Heart left ventricle (tissue), 16 donors: ENCODE measurements around the gene NVL. TPM values are rescaled to one million over a fixed set of nuclear protein-coding genes. Genes with fewer than 3 reads are reported as not detected.
A peak's percentile ranks its signal among the peaks of the same experiment; 100 is the strongest.

Experiments
- ATAC-seq, 4 donors: fragments of 200-7000 bp; cut with Tn5 transposase; one replicate each; pipeline ENCODE4 v1.9.1; 2020 to 2022; ENCODE audit warnings: moderate library complexity in 4 of 4, mild to moderate bottlenecking in 3 of 4, moderate number of reproducible peaks in 1 of 4
- DNase-seq, 5 donors: peaks; one replicate each; pipeline ENCODE4 v3.0.0-alpha.2; 2020
- H3K27ac ChIP-seq, 12 donors: fragments of 200-600 bp; sonication (generic) in 4 of 12; one replicate each; pipeline versions ENCODE4 v1.5.0 to v1.8.0; 2016 to 2022; ENCODE audit warnings: mild to moderate bottlenecking in 2 of 12
- H3K27me3 ChIP-seq, 9 donors: fragments of 200-600 bp; sonication (generic) in 2 of 9; one replicate each; pipeline versions ENCODE4 v1.5.1 to v1.8.0; 2016 to 2022; ENCODE audit warnings: mild to moderate bottlenecking in 3 of 9
- H3K36me3 ChIP-seq, 9 donors: fragments of 200-600 bp; sonication (generic) in 2 of 9; one replicate each; pipeline versions ENCODE4 v1.5.0 to v1.8.0; 2018 to 2022; ENCODE audit warnings: mild to moderate bottlenecking in 2 of 9
- H3K4me1 ChIP-seq, 12 donors: fragments of 200-600 bp; sonication (generic) in 4 of 12; one replicate each; pipeline versions ENCODE4 v1.5.0 to v1.8.0; 2016 to 2022; ENCODE audit warnings: mild to moderate bottlenecking in 3 of 12
- H3K4me3 ChIP-seq, 12 donors: fragments of 200-600 bp; sonication (generic) in 4 of 12; one replicate each; pipeline versions ENCODE4 v1.5.0 to v1.8.0; 2017 to 2022; ENCODE audit warnings: mild to moderate bottlenecking in 9 of 12, moderate library complexity in 4 of 12
- H3K9me3 ChIP-seq, 12 donors: fragments of 200-600 bp; sonication (generic) in 4 of 12; one replicate each; pipeline versions ENCODE4 v1.5.0 to v1.8.0; 2016 to 2022; ENCODE audit warnings: mild to moderate bottlenecking in 1 of 12
- POLR2A ChIP-seq, 2 donors: fragments of 450-650 bp; IDR thresholded peaks; one replicate each; pipeline ENCODE4 v1.6.1; 2017; ENCODE audit warnings: antibody characterized with exemption in 2 of 2, mild to moderate bottlenecking in 2 of 2, moderate library complexity in 2 of 2
- WGBS, 4 donors: extraction: QIAGEN DNeasy Blood & Tissue Kit in 2 of 4; methylation state at CpG; one replicate each; pipeline versions ENCODE4 v1.1.5 to v1.1.7; 2013 to 2018; 5-methylcytosine and 5-hydroxymethylcytosine counted together
- intact Hi-C, 10 donors: fragments of 100-400 bp; cut with DNase I; formaldehyde crosslinking; loops; one replicate each; pipeline versions ENCODE4 v1.11.1 to v1.14.2; 2022
- polyA plus RNA-seq, 2 donors: library from polyadenylated mRNA; stranded (reverse); fragments of 200-250 nt; gene quantifications; one replicate each; pipeline ENCODE4 v1.2.3, GENCODE V29; 2013
- total RNA-seq, 9 donors: library from RNA; depleted of rRNA in 2 of 9; stranded (reverse); fragments of >200 nt in 2 of 9; fragmentation: NEBNext Ultra II Directional in 3 of 9; extraction: Animal tissue kit (Norgen Biotek cat#: 25700) in 3 of 9; gene quantifications; one replicate each; pipeline versions ENCODE4 v1.1.0 to v1.2.4, GENCODE V29; 2016 to 2023
- TF ChIP-seq, protein P1 (sequence below), 12 donors: fragments of 200-600 bp; sonication (generic) in 4 of 12; IDR thresholded peaks; one replicate each; pipeline versions ENCODE4 v1.5.0 to v1.8.0; 2018 to 2022; ENCODE audit warnings: antibody characterized with exemption in 12 of 12, mild to moderate bottlenecking in 5 of 12
- donor health status: ischemic (EF 13 %, LVEDD 7.1; RV severe dilation, severe dysfunction).
- donor health status: healthy with polysubstance abuse.
- donor health status: DM: no; HTN: yes; CAD: no.
- donor health status: DM: no; HTN: no; CAD: no.
- donor health status: ischemic (EF 25% LVEDD 6.9; RV normal size, moderate dysfunction).
- donor health status: ischemic (EF 25% LVEDD 5.7; RV mildly dilated, moderate dysfunction).
- donor health status: healthy.
- donor health status: DM: yes; HTN: yes; CAD: no.
- donor health status: ischemic (EF 35%, LVEDD 5.7; RV mildly dilated, moderate dysfunction).
- donor health status: nonischemic (EF 11% LVEDD 7.7; RV severe dilation, severe dysfunction).
- donor health status: DM: yes; HTN: yes; CAD: no.
- donor health status: PGD.
- donor health status: ischemic (EF 29% LVEDD 5.4; RV normal size, mild dysfunction).
- donor health status: nonischemic (EF 23%, LVEDD 6.1; RV moderate dilation, normal function).

The NVL gene
- total and polyA plus RNA-seq, 11 donors: 4.8 to 14.8 (median 9.3) TPM

- H3K4me1 ChIP-seq: peaks cover 0 to 29% (median 11%) of the 10 kb centered on the region in 12 donors
- 90 to 94% (median 93%) methylated on average over 2 of the region's 2 CpGs for WGBS, 4 donors
- no peaks in the 10 kb centered on the region for H3K27me3 ChIP-seq
- H3K9me3 ChIP-seq: no peaks in the 10 kb centered on the region
- TF ChIP-seq, protein P1, sequence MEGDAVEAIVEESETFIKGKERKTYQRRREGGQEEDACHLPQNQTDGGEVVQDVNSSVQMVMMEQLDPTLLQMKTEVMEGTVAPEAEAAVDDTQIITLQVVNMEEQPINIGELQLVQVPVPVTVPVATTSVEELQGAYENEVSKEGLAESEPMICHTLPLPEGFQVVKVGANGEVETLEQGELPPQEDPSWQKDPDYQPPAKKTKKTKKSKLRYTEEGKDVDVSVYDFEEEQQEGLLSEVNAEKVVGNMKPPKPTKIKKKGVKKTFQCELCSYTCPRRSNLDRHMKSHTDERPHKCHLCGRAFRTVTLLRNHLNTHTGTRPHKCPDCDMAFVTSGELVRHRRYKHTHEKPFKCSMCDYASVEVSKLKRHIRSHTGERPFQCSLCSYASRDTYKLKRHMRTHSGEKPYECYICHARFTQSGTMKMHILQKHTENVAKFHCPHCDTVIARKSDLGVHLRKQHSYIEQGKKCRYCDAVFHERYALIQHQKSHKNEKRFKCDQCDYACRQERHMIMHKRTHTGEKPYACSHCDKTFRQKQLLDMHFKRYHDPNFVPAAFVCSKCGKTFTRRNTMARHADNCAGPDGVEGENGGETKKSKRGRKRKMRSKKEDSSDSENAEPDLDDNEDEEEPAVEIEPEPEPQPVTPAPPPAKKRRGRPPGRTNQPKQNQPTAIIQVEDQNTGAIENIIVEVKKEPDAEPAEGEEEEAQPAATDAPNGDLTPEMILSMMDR (IDR thresholded peaks at IDR 0.05): no peak
- TF ChIP-seq POLR2A (IDR thresholded peaks at IDR 0.05): no peak
- H3K4me3 ChIP-seq: no peak overlapping the region
- H3K36me3 ChIP-seq: peaks cover 0 to 8% (median 0%) of the 10 kb centered on the region in 9 donors
- DNase-seq: no peak
- H3K27ac ChIP-seq: no peak overlapping the region
- no peak for ATAC-seq
- intact Hi-C loops: no loop called here
Measured at GRCh38 chr1:224199679-224200078, 130.3 kb downstream of the NVL start.

GRCh38 chr1:224198572-224198971 is 131.4 kb downstream of the NVL start:
- Histone ChIP-seq H3K9me3 (no peaks in the 10 kb centered on the region), H3K36me3 (peaks cover 0 to 17% (median 5%) of the 10 kb centered on the region in 9 donors), H3K27me3 (no peaks in the 10 kb centered on the region), H3K4me1 (peaks cover 0 to 18% (median under 1%) of the 10 kb centered on the region in 12 donors), H3K4me3 (no peak overlapping the region), H3K27ac (no peak overlapping the region)
- peak in 1 of 5 donors; percentile 7 for DNase-seq
- TF ChIP-seq, protein P1 (IDR thresholded peaks at IDR 0.05): no peak
- no peak for TF ChIP-seq POLR2A (IDR thresholded peaks at IDR 0.05)
- 91 to 97% (median 93%) methylated on average over 4 of the region's 4 CpGs for WGBS, 4 donors
- intact Hi-C loops: no loop called here
- no peak for ATAC-seq

- TF ChIP-seq POLR2A (IDR thresholded peaks at IDR 0.05): no peak
- TF ChIP-seq, protein P1 (IDR thresholded peaks at IDR 0.05): no peak
- Histone ChIP-seq H3K36me3 (peaks cover 0 to 33% (median 20%) of the 10 kb centered on the region in 9 donors), H3K9me3 (no peaks in the 10 kb centered on the region), H3K4me1 (peaks cover 0 to 11% (median 0%) of the 10 kb centered on the region in 12 donors), H3K4me3 (no peak overlapping the region), H3K27ac (no peak overlapping the region), H3K27me3 (no peaks in the 10 kb centered on the region)
- intact Hi-C loops: no loop called here
- 77 to 82% (median 80%) methylated on average over 5 of the region's 5 CpGs for WGBS, 4 donors
- DNase-seq (peak in 1 of 5 donors; percentile 7), ATAC-seq (no peak)
Measured at GRCh38 chr1:224196813-224197600, 133.0 kb downstream of the NVL start.

GRCh38 chr1:224193319-224193966 is 136.5 kb downstream of the NVL start:
- no peak for DNase-seq
- 92 to 96% (median 95%) methylated on average over 8 of the region's 8 CpGs for WGBS, 4 donors
- no peak for TF ChIP-seq POLR2A (IDR thresholded peaks at IDR 0.05)
- TF ChIP-seq, protein P1 (IDR thresholded peaks at IDR 0.05): no peak

More at GRCh38 chr1:224193319-224193966, 136.5 kb downstream of the NVL start:
- Histone ChIP-seq H3K4me1 (peaks cover 0 to 19% (median 0%) of the 10 kb centered on the region in 12 donors), H3K4me3 (no peak overlapping the region), H3K27me3 (no peaks in the 10 kb centered on the region), H3K36me3 (peaks cover 0 to 58% (median 45%) of the 10 kb centered on the region in 9 donors), H3K9me3 (peaks cover 0 to 1% (median 0%) of the 10 kb centered on the region in 12 donors), H3K27ac (no peak overlapping the region)
- no peak for ATAC-seq
- intact Hi-C loops: no loop called here
